ENCODE data around the gene ANKRD26. TPM values are rescaled to one million over a fixed set of nuclear protein-coding genes. Genes with fewer than 3 reads are reported as not detected.

The ANKRD26 gene
- total and polyA plus RNA-seq, 2 of the 13 experiments (the other 11 are each of a cell fraction or from before 2014, with no cell fraction given), result 1.5 to 9.6 TPM

DNA sequence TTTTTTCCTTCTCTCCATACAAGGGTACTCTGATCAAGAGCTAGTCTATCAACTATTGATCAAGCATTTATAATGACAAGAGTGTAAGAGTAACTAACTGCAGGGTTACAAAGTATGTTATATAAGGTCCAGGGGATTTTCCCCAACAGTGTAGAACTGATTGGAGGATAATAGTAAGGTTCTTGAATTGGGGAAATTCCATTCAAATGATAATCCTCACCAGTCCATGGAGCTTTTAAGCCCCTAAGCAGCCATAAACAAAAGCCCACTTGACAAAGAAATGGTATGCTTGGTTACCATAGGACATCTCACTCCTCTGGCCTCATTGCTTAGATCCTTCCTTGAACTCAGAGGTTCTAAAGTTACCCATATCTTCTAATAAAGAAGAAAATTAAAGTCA lies 45.6 kb upstream of the ANKRD26 start:
- no peaks in the 10 kb centered on the region for H3K9me3 ChIP-seq (ENCODE audit: low read length)
- H3K9ac ChIP-seq (ENCODE audit: insufficient read depth, low read depth, low read length), result no peak overlapping the region
- H3K4me2 ChIP-seq (ENCODE audit: low read depth, low read length), result no peak overlapping the region
- in situ Hi-C loops (cut with HindIII; ENCODE audit: extremely low pct_ligation_motif_present, low pct_unique_long_range_greater_than_20kb), result no loop called here
- POLR2A ChIA-PET, result no interaction called here
- no peaks in the 10 kb centered on the region for H3K27me3 ChIP-seq (ENCODE audit: control insufficient read depth in 1 of 2, insufficient read depth in 2 of 2, low read length in 2 of 2)
- TF ChIP-seq, protein P1, sequence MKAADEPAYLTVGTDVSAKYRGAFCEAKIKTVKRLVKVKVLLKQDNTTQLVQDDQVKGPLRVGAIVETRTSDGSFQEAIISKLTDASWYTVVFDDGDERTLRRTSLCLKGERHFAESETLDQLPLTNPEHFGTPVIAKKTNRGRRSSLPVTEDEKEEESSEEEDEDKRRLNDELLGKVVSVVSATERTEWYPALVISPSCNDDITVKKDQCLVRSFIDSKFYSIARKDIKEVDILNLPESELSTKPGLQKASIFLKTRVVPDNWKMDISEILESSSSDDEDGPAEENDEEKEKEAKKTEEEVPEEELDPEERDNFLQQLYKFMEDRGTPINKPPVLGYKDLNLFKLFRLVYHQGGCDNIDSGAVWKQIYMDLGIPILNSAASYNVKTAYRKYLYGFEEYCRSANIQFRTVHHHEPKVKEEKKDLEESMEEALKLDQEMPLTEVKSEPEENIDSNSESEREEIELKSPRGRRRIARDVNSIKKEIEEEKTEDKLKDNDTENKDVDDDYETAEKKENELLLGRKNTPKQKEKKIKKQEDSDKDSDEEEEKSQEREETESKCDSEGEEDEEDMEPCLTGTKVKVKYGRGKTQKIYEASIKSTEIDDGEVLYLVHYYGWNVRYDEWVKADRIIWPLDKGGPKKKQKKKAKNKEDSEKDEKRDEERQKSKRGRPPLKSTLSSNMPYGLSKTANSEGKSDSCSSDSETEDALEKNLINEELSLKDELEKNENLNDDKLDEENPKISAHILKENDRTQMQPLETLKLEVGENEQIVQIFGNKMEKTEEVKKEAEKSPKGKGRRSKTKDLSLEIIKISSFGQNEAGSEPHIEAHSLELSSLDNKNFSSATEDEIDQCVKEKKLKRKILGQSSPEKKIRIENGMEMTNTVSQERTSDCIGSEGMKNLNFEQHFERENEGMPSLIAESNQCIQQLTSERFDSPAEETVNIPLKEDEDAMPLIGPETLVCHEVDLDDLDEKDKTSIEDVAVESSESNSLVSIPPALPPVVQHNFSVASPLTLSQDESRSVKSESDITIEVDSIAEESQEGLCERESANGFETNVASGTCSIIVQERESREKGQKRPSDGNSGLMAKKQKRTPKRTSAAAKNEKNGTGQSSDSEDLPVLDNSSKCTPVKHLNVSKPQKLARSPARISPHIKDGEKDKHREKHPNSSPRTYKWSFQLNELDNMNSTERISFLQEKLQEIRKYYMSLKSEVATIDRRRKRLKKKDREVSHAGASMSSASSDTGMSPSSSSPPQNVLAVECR (CRISPR knock-in tag; IDR thresholded peaks at IDR 0.05; ENCODE audit: borderline replicate concordance), result no peak
- TF ChIP-seq ZNF430 (CRISPR knock-in tag; IDR thresholded peaks at IDR 0.05) (no peak), ONECUT2 (CRISPR knock-in tag; IDR thresholded peaks at IDR 0.05) (no peak), ZNF329 (CRISPR knock-in tag; IDR thresholded peaks at IDR 0.05; ENCODE audit: low read depth) (no peak), RFXAP (CRISPR knock-in tag; IDR thresholded peaks at IDR 0.05; ENCODE audit: borderline replicate concordance) (no peak), ZNF143 (CRISPR knock-in tag; IDR thresholded peaks at IDR 0.05) (no peak), ZNF552 (CRISPR knock-in tag; IDR thresholded peaks at IDR 0.05; ENCODE audit: borderline replicate concordance) (no peak), MTF1 (CRISPR knock-in tag; IDR thresholded peaks at IDR 0.05) (no peak), MXI1 (IDR thresholded peaks at IDR 0.05; ENCODE audit: borderline replicate concordance, low read depth, low read length) (no peak)
- TF ChIP-seq, protein P2, sequence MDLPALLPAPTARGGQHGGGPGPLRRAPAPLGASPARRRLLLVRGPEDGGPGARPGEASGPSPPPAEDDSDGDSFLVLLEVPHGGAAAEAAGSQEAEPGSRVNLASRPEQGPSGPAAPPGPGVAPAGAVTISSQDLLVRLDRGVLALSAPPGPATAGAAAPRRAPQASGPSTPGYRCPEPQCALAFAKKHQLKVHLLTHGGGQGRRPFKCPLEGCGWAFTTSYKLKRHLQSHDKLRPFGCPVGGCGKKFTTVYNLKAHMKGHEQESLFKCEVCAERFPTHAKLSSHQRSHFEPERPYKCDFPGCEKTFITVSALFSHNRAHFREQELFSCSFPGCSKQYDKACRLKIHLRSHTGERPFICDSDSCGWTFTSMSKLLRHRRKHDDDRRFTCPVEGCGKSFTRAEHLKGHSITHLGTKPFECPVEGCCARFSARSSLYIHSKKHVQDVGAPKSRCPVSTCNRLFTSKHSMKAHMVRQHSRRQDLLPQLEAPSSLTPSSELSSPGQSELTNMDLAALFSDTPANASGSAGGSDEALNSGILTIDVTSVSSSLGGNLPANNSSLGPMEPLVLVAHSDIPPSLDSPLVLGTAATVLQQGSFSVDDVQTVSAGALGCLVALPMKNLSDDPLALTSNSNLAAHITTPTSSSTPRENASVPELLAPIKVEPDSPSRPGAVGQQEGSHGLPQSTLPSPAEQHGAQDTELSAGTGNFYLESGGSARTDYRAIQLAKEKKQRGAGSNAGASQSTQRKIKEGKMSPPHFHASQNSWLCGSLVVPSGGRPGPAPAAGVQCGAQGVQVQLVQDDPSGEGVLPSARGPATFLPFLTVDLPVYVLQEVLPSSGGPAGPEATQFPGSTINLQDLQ (CRISPR knock-in tag; IDR thresholded peaks at IDR 0.05), result no peak
- CTCF ChIA-PET (ENCODE audit: low intra/inter-chr PET ratio, low total read pairs), result no interaction called here
- H2AFZ ChIP-seq (ENCODE audit: low read length), result no peak overlapping the region
- H3K4me3 ChIP-seq (replicated peaks in 1 of 3; ENCODE audit: insufficient read depth in 1 of 3, low read depth in 2 of 3, low read length in 3 of 3), result no peak overlapping the region
- FAIRE-seq (no peak), DNase-seq (ENCODE audit: low spot score) (no peak), ATAC-seq (no peak)
- H3K79me2 ChIP-seq (ENCODE audit: insufficient read depth, low read length), result peaks cover 37% of the 10 kb centered on the region
- H3K27ac ChIP-seq (ENCODE audit: extremely low read length, insufficient read depth, low read length), result no peak overlapping the region
- H4K20me1 ChIP-seq (ENCODE audit: insufficient read depth, low read length), result peaks cover 14% of the 10 kb centered on the region; the same call in 1 of the 2 replicates
- H3K36me3 ChIP-seq (replicated peaks in 1 of 2; ENCODE audit: control insufficient read depth in 1 of 2, insufficient read depth in 2 of 2, low read length in 2 of 2), result peaks cover 26 to 62% of the 10 kb centered on the region in 2 experiments
- H3K4me1 ChIP-seq (ENCODE audit: insufficient read depth, low read length), result peaks cover 6% of the 10 kb centered on the region; the same call in 1 of the 2 replicates
- intact Hi-C loops (cut with micrococcal nuclease; ENCODE audit: unreplicated experiment), result no loop called here
- no TSS peak for BruUV-seq (replicated peaks)
